GM19328 (cell line): ENCODE results near the gene LRRC41.
"Not testable (repeated sequence)": the region's sequence is repeated elsewhere in the genome, so short reads cannot be mapped to it uniquely, and the experiment has no call there.

Experiments
- ATAC-seq: cut with Tn5 transposase; IDR thresholded peaks from one replicate; pipeline ENCODE4 v1.9.1; 2021; ENCODE audit warnings: mild to moderate bottlenecking, moderate library complexity; ENCODE audit not compliant: unreplicated experiment

LRRC41 gene

GRCh38 chr1:46244656-46245371 is 58.6 kb downstream of the LRRC41 start:
- no peak for ATAC-seq

GRCh38 chr1:46243831-46244230 is 59.6 kb downstream of the LRRC41 start:
- ATAC-seq = not testable (repeated sequence)

- no peak for ATAC-seq
Observed at GRCh38 chr1:46242918-46243317, 60.5 kb downstream of the LRRC41 start.

GRCh38 chr1:46241733-46242132 is 61.7 kb downstream of the LRRC41 start:
- not testable (repeated sequence) for ATAC-seq

- ATAC-seq = not testable (repeated sequence)
Observed at GRCh38 chr1:46238865-46239264, 64.6 kb downstream of the LRRC41 start.

- no peak for ATAC-seq
Observed at GRCh38 chr1:46236882-46237281, 66.5 kb downstream of the LRRC41 start.

- ATAC-seq = not testable (repeated sequence)
Observed at GRCh38 chr1:46231231-46231630, 72.2 kb downstream of the LRRC41 start.
